ENCODE measurements around the gene EPN2.
A peak's percentile ranks its signal among the peaks of the same experiment; 100 is the strongest.
"Not testable (repeated sequence)": the region's sequence is repeated elsewhere in the genome, so short reads cannot be mapped to it uniquely, and the experiment has no call there.

EPN2 gene

GRCh38 chr17:19237139-19237388 is at the start of gene EPN2:
Gene EPN2 (plus strand): TSS chr17:19237366. CDS start chr17:19283120, 45,754 bp downstream.
- DNase-seq: peak; percentile 49 to 89 (median 61)

GRCh38 chr17:19187883-19188869 is 49.0 kb upstream of the EPN2 start:
- DNase-seq: not testable (repeated sequence)

GRCh38 chr17:19188870-19189708 is 48.1 kb upstream of the EPN2 start:
- DNase-seq: not testable (repeated sequence)

- not testable (repeated sequence) for DNase-seq
These were observed 47.3 kb upstream of the EPN2 start for GRCh38 chr17:19189781-19190405.

- DNase-seq: not testable (repeated sequence)
These were observed 40.6 kb upstream of the EPN2 start for GRCh38 chr17:19196382-19197204.

GRCh38 chr17:19202448-19202847 is 34.7 kb upstream of the EPN2 start:
- DNase-seq: not testable (repeated sequence)

GRCh38 chr17:19203429-19203828 is 33.7 kb upstream of the EPN2 start:
- not testable (repeated sequence) for DNase-seq

- DNase-seq: not testable (repeated sequence)
These were observed 21.9 kb upstream of the EPN2 start for GRCh38 chr17:19215074-19215860.

GRCh38 chr17:19216148-19216926 is 20.8 kb upstream of the EPN2 start:
- DNase-seq: not testable (repeated sequence)

- not testable (repeated sequence) for DNase-seq
These were observed 18.3 kb upstream of the EPN2 start for GRCh38 chr17:19218914-19219313.

- not testable (repeated sequence) for DNase-seq
These were observed 17.8 kb upstream of the EPN2 start for GRCh38 chr17:19219384-19219783.

- DNase-seq: not testable (repeated sequence)
These were observed 17.0 kb upstream of the EPN2 start for GRCh38 chr17:19220195-19220594.

GRCh38 chr17:19226610-19227588 is 10.3 kb upstream of the EPN2 start:
- not testable (repeated sequence) for DNase-seq

GRCh38 chr17:19234676-19235075 is 2.5 kb upstream of the EPN2 start:
- DNase-seq: not testable (repeated sequence)

GRCh38 chr17:19236351-19237138 is 621 bp upstream of the EPN2 start:
- not testable (repeated sequence) for DNase-seq

GRCh38 chr17:19237389-19238166 is 412 bp downstream of the EPN2 start:
- peak; percentile 24 to 56 (median 31) for DNase-seq

GRCh38 chr17:19238167-19238505 is 970 bp downstream of the EPN2 start:
- DNase-seq: peak in 2 of 3 donors; percentile 31 to 52

GRCh38 chr17:19239544-19239943 is 2.4 kb downstream of the EPN2 start:
- DNase-seq: no peak
